ENCODE data around the gene IFT81.

IFT81 gene

GRCh38 chr12:110159671-110160245, 35.6 kb downstream of the IFT81 start:
- DNase-seq: no peak

- DNase-seq: no peak
Measured at GRCh38 chr12:110165540-110166159, 41.5 kb downstream of the IFT81 start.

- DNase-seq: no peak
Measured at GRCh38 chr12:110168732-110169455, 44.7 kb downstream of the IFT81 start.

DNA sequence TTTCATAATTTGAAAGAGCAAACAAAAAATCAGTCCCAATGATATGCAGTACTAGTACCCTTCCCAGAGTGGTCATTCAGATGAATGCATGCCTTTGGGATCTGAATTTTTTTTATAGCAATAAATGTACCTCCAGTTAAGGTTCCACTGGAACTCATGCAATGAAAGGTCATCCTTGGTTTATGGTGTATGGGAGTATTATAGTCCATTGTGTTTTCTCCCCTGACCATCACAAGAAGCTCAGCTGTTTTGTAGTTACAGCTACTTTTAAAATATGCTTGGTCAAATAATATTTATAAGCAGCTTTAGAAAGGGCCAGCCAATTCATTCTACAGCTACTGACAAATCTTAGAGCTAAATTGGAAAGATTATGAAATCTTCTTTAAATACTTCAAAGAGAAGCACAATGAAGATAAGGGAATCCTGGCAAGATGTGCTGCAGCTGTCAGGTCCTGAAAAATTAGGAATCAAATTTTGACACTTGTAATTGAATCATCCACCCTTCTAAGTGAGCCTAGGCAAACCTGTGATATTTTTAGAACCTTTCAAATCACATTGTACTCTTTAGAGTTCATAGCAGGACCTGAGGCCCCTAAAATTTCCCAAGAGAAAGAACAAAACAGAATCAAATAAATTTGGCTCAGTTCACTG, 46.5 kb downstream of the IFT81 start:
- no peak for DNase-seq

DNA sequence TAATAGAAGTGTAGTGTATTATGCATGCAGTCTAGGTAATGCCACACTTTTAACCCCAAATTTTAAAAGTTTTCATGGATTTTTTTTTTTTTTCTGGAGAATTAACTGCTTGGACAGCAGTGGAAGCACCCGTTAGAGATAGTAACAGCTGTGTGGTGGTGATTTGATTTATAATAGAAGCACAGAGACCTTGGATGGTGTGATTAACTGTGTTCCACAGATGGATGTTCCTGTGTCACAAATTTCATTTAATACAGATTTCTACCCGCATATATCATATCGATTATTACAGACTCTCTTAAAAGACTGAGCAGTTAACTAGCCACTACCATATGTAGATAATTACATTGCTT, 47.0 kb downstream of the IFT81 start:
- DNase-seq: no peak

GRCh38 chr12:110171636-110172035, 47.5 kb downstream of the IFT81 start:
- no peak for DNase-seq

- DNase-seq: no peak
Measured at GRCh38 chr12:110174373-110174996, 50.3 kb downstream of the IFT81 start.

GRCh38 chr12:110175201-110175600, 51.0 kb downstream of the IFT81 start:
- no peak for DNase-seq

GRCh38 chr12:110176745-110177144, 52.6 kb downstream of the IFT81 start:
- no peak for DNase-seq

DNA sequence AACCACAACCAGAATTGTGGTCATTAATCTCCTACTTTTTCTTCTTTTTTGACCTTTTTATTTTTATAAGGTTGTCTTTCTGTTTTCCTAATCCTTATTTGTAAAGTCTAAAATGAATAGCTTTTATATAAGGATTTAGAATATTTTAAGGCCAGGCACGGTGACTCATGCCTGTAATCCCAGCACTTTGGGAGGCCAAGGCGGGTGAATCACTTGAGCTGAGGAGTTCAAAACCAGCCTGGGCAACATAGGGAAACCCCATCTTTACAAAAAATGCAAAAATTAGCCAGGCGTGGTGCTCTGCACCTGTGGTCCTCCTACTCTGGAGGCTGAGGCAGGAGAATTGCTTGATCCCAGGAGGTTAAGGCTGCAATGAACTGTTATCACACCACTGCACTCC, 55.1 kb downstream of the IFT81 start:
- no peak for DNase-seq

DNA sequence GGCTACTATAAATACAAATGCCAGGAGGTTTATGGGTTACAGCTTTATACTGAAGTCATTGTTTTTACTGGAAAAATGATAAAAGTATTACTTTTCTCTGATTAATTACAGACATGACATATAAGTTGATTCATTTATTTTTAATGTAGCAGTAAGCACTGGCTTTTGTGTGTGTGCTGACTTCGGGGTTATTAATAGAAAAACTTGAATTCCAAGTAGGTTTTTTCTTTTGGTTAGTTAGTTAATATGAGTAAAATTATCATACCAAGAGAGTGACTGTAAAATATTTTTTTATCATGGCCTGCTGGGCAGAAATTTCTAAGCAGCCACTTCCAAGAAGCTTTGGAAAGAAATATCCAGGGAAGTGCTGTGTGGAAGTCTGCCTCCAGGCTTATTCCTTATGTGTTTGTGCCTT, 56.4 kb downstream of the IFT81 start:
- DNase-seq: no peak

DNA sequence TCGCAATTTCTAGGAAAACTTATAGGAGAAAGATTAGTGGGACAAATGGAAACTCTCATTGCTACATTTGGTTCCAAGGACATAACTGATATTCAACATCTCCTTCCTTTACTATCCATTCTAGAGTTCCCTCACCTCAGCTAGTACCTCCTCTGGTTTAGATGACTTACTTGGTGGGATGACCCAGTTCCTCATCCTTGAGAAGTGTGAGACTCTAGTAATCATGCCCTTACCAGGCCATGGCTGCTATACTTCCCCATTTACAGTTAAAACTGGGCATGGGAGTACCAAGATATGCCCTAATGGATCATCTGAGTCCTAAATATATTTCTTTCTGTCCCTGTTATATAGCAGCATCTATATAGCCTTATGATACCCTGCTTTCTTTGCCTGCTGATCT, 58.1 kb downstream of the IFT81 start:
- DNase-seq: no peak

DNA sequence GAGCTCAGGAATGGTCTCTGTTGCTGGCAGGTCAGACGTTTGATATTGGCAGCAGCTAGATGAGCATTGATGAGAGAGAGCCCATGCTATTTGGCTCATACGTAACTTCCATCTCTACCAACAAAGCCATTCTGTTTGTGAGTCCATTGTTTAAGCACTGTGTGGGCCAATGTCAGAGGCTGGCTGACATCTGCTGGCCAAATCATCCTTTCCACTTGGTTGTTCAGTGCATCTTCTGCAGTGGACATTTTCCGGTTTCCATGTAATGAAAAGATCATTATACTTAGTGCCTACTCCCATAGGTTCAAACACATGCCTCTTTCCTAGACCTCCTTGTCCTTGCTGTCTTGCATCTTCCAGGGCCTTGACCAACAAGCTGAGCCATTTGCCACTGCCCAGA, 59.2 kb downstream of the IFT81 start:
- no peak for DNase-seq

- no peak for DNase-seq
Measured at GRCh38 chr12:110185626-110186025, 61.5 kb downstream of the IFT81 start.

DNA sequence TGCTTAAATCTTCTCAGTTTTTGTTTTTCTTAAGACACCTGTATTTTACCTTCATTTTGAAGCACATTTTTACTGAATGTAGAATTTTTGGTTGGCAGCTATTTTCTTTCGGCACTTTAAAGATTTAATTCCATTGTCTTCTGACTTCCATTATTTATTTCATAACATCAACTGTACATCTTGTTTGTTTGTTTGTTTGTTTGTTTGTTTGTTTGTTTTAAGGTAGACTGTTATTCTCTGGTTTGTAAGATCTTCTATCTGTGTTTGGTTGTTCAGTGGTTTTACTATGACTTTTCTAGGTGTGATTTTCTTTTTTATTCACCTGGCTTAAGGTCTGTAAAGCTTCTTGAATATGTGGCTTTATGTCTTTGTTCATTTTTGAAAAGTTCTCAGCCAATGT, 61.9 kb downstream of the IFT81 start:
- no peak for DNase-seq

GRCh38 chr12:110193196-110193595, 69.0 kb downstream of the IFT81 start:
- DNase-seq: no peak

- no peak for DNase-seq
Measured at GRCh38 chr12:110197003-110197402, 72.8 kb downstream of the IFT81 start.

DNA sequence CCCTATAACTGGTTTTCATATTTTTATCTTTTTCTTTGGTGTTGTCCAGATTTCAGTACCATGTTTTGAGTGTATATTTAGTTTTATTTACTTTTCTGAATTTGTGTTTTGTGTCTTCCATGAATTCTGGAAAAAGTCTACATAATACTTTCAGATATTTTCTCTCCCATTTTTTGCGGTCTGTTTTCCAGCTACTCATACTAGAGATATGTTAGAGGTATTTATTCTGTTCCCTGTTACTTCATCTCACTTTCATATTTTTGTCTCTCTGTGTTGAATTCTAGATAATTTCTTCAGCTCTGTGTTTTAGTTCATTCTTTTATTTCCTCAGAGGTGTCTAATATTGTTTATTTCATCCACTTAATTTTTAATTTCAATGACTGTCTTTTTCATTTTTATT, 74.2 kb downstream of the IFT81 start:
- DNase-seq: no peak

GRCh38 chr12:110199339-110200123, 75.4 kb downstream of the IFT81 start:
- no peak for DNase-seq

GRCh38 chr12:110200124-110200417, 75.9 kb downstream of the IFT81 start:
- no peak for DNase-seq

- DNase-seq: no peak
Measured at GRCh38 chr12:110201995-110202394, 77.8 kb downstream of the IFT81 start.

GRCh38 chr12:110203546-110203945, 79.4 kb downstream of the IFT81 start:
- DNase-seq: no peak

DNA sequence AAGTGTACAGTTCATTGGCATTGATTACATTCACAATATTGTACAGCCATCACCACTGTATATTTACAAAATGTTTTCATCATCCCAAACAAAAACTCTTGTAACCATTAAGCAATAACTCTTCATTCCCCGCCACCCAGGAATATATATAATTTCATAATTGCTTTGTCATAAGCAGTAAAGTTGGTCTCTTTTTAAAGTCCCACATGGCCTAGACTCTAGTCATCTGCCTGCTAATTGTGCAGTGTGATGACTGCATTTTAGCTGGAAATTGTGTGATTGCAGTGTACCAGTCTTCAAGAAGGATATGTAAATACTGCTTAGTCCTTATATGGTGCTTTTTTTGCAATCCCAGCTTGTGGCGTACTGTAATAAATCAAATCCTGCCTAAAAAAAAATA, 81.8 kb downstream of the IFT81 start:
- DNase-seq: no peak
